Left kidney (tissue), 2 donors: ENCODE measurements around the gene RGL1. TPM values are rescaled to one million over a fixed set of nuclear protein-coding genes. Genes with fewer than 3 reads are reported as not detected.
A peak's percentile ranks its signal among the peaks of the same experiment; 100 is the strongest.

Source experiments
- DNase-seq: peaks from one replicate; pipeline ENCODE4 v3.0.0-alpha.2; 2013
- polyA plus RNA-seq: library from polyadenylated mRNA; unstranded; fragments of 120-200 nt; gene quantifications from one replicate; pipeline ENCODE4 v1.2.1, GENCODE V29; 2013; ENCODE audit not compliant: insufficient read length

RGL1 gene
- polyA plus RNA-seq, 1 donor = 57.1 TPM

GRCh38 chr1:183915625-183916510 is 110.9 kb downstream of the RGL1 start:
- DNase-seq = peak; percentile 83

- no peak for DNase-seq
Measured at GRCh38 chr1:183916574-183916973, 111.7 kb downstream of the RGL1 start.

DNA sequence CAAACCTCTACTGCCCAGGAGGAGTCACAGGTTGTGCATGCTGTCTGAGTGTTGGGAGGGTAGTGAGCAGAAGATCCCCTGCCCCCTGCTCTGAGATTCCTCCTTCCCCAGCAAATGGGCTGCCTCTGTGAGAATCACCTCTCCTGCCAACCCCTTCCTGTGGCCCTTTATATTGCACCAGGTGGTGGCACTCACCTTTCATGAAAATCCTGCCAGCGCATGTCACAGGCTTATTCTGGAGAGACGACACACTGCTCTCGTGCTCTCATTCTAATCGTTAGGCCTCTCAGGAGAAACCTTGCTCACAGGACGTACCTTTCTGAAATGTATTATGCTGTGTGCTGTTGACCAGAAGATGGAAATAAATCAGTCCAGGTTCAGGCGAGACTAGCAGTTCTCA is 113.7 kb downstream of the RGL1 start:
- DNase-seq = no peak

- no peak for DNase-seq
Measured at GRCh38 chr1:183920651-183921050, 115.7 kb downstream of the RGL1 start.

GRCh38 chr1:183922197-183922596 is 117.3 kb downstream of the RGL1 start:
- no peak for DNase-seq

- no peak for DNase-seq
Measured at GRCh38 chr1:183925947-183926346, 121.0 kb downstream of the RGL1 start.

DNA sequence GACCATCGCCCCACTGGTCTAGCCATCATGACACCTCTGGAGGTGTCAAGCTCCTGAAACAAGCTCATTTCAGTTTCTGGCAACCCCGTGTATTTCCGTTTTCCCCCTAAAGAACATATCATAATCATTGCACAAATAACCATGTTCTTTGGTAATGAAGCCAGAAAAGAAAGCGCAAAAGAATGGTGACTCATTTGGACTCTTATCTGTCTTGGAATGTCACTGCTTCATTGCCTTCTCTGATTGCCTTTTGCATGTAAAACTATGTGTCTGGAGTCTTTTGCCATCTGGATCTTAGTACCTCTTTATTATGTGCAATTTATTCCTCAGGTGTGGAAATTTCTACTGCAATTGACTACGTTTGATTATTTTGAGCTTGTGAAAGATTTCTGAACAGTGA is 122.1 kb downstream of the RGL1 start:
- no peak for DNase-seq

GRCh38 chr1:183931646-183932271 is 126.8 kb downstream of the RGL1 start:
- DNase-seq = no peak

DNA sequence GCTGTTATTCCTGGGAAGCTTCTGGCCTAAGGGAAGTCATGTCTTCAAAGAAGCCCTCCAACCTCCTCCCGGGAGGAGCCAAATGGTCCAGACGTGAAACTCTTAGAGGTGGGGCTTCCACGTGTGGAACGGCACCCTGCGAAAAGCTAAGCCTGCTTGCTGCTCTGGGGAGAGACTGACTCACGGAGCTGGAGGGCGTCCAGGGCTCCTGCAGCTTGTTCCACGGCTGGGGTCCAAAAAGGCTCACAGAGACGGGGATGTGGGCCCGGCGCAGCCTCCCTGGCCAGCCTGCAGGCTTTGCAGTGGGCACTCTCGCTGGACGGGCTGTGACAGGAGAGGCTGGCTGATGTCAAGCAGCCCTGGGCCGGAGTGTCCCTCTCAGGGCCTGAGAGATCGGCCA is 127.5 kb downstream of the RGL1 start:
- DNase-seq = no peak

- DNase-seq = no peak
Measured at GRCh38 chr1:183933528-183934179, 128.7 kb downstream of the RGL1 start.

- DNase-seq = no peak
Measured at GRCh38 chr1:183934314-183934713, 129.4 kb downstream of the RGL1 start.

GRCh38 chr1:183936009-183936408 is 131.1 kb downstream of the RGL1 start:
- no peak for DNase-seq

DNA sequence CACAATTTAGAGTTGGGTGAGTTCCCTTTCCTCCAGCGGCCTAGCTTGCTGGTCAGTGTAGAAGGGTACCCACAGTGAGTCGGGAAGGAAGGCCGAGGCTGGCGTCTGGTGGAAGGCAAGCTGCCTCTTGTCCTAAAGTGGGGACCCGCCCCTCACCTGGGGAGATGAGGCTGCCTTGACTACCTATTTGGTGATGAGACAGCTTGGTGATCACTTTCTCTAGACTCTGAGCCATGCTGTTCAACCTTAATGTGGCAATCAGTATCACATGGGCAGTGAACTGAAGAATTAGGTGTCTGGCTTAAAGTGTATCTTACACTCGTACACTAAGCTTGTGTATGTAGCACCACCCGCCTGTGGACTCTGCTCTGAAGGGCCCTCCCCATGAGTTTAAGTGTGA is 131.9 kb downstream of the RGL1 start:
- DNase-seq = no peak

DNA sequence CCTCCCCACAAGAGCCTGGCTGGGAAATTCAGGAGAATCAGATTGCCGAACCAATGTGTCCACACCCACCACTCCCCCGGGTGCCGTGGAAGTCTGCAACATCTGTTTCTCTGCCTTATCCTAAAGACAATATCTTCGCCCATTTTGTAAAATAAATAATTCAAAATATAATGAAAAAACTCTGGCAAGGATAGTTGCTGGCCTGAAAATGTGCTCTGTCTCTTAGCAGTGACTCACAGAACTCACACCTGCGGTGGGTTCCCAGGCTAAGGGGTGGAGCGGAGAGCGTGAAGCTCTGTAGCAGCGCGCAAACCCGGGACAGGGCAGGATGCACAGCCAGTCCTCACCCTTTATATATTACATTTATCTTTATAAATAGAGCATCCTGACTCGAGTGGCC is 132.7 kb downstream of the RGL1 start:
- no peak for DNase-seq

DNA sequence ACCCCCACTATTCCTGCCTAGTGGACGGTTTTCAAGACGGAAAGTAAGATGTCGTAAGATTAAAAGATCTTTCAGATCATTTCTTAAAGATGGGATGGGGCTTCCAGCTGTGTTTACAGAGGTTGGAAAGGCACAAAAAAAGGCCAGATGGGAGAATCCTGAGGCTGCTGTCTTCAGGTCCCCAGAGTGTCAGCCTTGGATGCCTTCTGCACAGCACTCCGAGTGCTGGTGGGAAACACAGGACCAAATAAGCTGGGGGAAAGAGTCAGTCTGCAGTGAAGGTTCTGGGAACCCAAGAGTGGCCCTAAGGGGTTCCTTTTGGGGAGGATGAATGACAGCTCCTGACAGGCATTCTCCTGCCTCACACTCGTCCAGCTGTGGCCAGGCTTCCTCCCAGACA is 136.1 kb downstream of the RGL1 start:
- no peak for DNase-seq

GRCh38 chr1:183942933-183943693 is 138.2 kb downstream of the RGL1 start:
- DNase-seq = peak; percentile 63

DNA sequence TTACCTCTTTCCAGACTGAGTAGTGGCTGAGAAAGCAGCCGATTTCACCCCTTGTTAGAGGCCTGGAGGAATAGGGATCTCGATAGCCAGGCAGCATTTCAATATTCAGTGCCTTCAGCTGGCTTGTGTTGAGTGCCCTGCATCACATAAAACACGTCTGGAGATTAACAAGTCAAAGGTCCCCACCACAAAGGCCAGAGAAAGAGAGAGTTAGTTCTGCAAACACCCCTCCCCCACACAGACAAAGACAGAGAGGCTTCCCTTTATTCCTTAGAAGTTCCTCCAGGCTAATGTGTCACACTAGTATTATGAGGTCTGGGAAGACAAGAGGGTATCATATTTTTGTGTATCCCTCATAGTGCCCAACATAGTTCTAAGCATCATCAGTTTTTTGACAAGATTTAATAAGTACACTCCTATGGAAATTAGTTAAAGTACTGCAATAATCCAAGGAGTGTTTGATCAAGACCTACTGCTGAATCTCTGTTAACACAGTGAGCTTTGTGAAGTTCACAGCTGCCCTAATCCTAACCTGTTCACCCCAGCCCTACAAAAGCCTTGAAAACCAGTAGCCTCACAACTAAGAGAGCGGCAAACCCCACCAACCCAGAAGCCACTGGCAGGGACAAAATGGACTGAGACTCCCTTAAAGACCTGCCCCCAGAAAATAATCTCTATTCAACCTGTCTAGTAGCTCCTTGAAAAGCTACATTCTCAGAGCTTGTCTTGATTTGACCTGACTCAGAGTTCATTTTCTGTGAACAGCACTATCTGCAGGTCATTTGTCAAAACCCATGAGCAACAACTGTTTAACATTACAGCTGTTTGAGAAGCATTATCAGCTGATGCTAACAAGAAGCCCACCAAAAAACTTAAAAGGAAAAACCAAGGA is 140.8 kb downstream of the RGL1 start:
- DNase-seq = no peak

DNA sequence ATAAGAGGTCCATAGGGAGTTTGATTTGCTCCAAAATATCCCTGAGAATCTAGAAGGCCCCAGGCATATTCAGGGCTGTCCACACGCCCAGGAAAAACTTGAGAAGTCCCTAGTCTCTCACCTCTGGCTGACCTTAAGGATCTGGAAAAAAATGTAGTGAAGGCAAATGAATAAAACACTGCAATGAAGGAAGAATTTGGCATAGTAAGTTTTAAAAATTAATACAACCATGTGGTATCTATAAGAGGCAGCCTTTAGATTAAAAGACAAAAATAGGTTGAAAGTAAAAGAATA is 141.3 kb downstream of the RGL1 start:
- DNase-seq = no peak

- DNase-seq = no peak
Measured at GRCh38 chr1:183947988-183948387, 143.1 kb downstream of the RGL1 start.

DNA sequence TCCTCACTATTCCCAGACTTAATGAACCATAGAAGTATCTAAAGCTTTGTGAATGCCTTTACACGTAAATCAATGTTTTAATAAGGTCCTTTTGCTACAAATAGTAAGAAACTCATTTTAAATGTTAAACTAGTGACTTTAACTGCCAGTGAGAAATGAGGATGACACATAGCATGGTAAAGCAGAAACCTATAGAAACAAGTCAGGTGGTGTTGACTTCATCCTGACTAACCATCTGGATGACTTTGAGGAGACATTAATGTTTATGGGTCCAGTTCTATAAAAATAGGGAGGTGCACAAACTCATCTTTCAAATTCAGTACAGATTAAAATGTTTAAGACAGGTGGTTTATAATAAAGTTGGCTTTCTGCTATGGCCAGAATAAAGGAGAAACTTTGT is 147.2 kb downstream of the RGL1 start:
- no peak for DNase-seq

GRCh38 chr1:183953031-183953430 is 148.1 kb downstream of the RGL1 start:
- DNase-seq = no peak

DNA sequence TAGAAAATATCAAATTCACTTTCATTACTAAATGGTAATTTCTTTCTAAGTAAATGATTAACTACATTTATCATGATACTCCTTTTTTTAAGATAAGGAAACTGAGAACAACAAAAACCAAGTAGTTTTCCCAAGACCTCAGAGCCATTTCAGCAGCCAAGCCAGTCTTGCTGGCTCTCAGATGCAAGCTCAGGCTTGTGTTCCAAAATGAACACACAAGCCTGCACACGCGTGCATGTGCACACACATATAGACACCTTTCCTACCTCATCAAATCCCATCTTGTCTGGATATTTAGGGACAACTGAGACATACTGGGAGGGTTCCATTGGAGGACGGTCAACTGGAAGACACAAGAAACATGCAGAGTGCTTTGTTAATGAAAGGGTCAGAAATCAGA is 149.6 kb downstream of the RGL1 start:
- DNase-seq = no peak
